GM10266 (cell line): ENCODE measurements around the gene CYP39A1.

Source experiments
- DNase-seq: peaks from one replicate; pipeline ENCODE4 v3.0.0; 2012; ENCODE audit errors: extremely low spot score
- TF ChIP-seq, protein P1 (sequence below): IDR thresholded peaks from 2 replicates; pipeline ENCODE4 v1.5.1; 2012; ENCODE audit warnings: mild to moderate bottlenecking, low read depth; ENCODE audit not compliant: control insufficient read depth, insufficient read depth; ENCODE audit errors: missing control alignments

CYP39A1 gene

GRCh38 chr6:46661483-46661882 is 8.9 kb upstream of the CYP39A1 start:
- TF ChIP-seq, protein P1, sequence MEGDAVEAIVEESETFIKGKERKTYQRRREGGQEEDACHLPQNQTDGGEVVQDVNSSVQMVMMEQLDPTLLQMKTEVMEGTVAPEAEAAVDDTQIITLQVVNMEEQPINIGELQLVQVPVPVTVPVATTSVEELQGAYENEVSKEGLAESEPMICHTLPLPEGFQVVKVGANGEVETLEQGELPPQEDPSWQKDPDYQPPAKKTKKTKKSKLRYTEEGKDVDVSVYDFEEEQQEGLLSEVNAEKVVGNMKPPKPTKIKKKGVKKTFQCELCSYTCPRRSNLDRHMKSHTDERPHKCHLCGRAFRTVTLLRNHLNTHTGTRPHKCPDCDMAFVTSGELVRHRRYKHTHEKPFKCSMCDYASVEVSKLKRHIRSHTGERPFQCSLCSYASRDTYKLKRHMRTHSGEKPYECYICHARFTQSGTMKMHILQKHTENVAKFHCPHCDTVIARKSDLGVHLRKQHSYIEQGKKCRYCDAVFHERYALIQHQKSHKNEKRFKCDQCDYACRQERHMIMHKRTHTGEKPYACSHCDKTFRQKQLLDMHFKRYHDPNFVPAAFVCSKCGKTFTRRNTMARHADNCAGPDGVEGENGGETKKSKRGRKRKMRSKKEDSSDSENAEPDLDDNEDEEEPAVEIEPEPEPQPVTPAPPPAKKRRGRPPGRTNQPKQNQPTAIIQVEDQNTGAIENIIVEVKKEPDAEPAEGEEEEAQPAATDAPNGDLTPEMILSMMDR = no peak
- DNase-seq = no peak

GRCh38 chr6:46657642-46658041 is 5.0 kb upstream of the CYP39A1 start:
- DNase-seq = no peak
- TF ChIP-seq, protein P1 = no peak

DNA sequence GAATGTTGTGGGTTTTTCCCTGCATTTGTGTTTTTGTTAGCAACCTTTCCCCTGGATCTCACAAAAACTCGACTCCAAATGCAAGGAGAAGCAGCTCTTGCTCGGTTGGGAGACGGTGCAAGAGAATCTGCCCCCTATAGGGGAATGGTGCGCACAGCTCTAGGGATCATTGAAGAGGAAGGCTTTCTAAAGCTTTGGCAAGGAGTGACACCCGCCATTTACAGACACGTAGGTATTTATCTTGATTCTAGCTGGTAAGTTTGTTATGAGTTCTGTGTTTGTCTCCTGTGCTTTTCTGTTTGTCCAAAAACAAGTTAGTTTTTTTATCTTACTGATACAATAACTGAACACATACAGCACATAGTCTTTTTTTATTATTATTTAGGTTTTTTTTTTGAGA is 3.2 kb upstream of the CYP39A1 start:
- TF ChIP-seq, protein P1 = no peak
- DNase-seq = no peak

DNA sequence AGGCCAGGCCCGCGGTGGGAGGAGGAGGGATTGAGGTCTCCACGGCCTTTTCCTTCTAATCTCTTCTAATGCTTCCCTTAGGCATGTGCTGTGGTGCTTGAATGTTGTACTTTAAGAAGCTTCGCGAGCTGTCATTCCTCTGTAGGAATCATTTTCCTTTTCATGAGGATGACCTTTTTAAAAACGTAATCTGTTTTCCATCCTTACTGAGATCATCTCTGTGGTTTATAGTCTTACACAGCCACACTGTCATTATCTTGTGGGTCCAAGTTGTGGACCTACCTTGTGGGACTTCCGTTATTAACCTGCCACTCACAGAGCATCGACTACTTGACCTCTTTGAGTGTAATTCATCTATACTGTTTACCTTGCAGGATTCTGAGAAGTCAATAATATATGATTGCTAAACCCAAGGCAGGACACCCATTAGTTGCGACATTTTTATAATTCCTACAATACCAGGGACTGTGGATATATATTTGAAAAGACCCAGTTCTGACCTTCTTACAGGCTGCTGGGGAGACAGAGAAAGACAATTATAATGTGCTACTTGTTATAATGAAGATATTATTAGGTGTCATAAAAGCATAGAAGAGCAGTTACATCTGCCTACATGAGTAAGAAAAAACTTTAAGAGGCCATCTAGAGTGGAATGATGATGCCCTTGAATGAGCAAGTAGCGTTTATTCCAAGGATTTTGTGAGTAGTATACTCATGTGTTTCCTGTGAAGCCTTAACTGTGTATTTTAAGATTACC is 999 bp upstream of the CYP39A1 start:
- no peak for DNase-seq
- TF ChIP-seq, protein P1 = no peak

DNA sequence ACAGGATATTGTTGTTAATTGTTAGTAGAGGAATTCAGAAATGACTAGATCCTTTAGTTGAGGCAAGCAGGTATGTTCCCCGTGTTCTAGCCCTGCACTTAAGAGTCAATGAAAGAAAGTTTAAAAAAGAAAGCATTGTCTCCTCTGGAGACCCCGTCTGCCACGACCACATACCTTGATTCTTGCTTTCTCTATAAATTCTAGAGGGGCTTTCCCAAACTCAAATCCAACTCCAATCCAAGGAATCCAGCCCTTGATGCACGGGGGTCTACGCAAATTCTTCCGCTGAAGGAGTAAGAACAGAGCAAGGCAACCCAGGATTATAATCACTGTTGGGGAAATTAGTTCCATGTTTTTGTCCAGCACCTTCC is 401 bp downstream of the CYP39A1 start:
- TF ChIP-seq, protein P1 = no peak
- DNase-seq = no peak

GRCh38 chr6:46651816-46652215 is 802 bp downstream of the CYP39A1 start:
- TF ChIP-seq, protein P1 = no peak
- DNase-seq = no peak

DNA sequence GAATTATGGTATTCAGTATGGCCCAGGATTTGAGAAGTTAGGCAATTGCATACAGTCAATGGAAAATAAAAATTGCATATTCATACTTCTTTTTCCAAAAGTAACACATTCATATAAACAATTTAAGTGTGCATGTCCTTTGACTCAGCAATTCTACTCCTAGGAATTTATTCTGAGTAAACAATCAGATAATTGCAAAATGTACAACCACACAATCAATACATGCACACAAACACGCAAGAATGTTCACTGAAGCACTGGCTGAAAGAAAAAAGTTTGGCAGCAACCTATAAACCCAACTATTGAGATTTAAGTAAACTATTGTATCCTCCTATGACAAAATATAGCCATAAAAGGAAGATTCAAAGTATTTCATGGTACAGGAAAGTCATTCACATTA is 1.6 kb downstream of the CYP39A1 start:
- no peak for DNase-seq
- TF ChIP-seq, protein P1 = no peak
